Measurements from ENCODE around the gene MUC15.

GRCh38 chr11:26584818-26585217 is 12.8 kb upstream of the MUC15 start:
- TF ChIP-seq EZH2 (IDR thresholded peaks at IDR 0.05; ENCODE audit: borderline replicate concordance, low read depth, low read length, severe bottlenecking) (no peak), CTCF (IDR thresholded peaks at IDR 0.05; ENCODE audit: extremely low read depth in 1 of 2, insufficient read depth in 1 of 2, low read depth in 1 of 2, low read length in 2 of 2) (no peak), POLR2A (IDR thresholded peaks at IDR 0.05; ENCODE audit: low read depth, low read length) (no peak), MYC (IDR thresholded peaks at IDR 0.05; ENCODE audit: low read depth, low read length) (no peak), POLR2AphosphoS5 (IDR thresholded peaks at IDR 0.05; ENCODE audit: insufficient read depth, low read depth, low read length) (no peak)
- TF ChIP-seq, protein P1, sequence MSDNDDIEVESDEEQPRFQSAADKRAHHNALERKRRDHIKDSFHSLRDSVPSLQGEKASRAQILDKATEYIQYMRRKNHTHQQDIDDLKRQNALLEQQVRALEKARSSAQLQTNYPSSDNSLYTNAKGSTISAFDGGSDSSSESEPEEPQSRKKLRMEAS (IDR thresholded peaks at IDR 0.05; ENCODE audit: insufficient read depth, insufficient read length), result no peak

Measured in endothelial cell of umbilical vein (primary cell).